OCI-LY1 (cell line): ENCODE results near the gene PTPRE.

Experiments used
- EZH2 ChIP-seq: fragments of 200-600 bp; sonication (generic), shearing (Covaris generic); IDR thresholded peaks from 2 replicates; pipeline ENCODE4 v1.8.0; 2017; ENCODE audit warnings: borderline replicate concordance, mixed run types, mild to moderate bottlenecking, antibody characterized with exemption, low read length, moderate library complexity, mixed read lengths
- TF ChIP-seq, protein P1 (sequence below): fragments of 200-600 bp; sonication (generic), shearing (Covaris generic); IDR thresholded peaks from 2 replicates; pipeline ENCODE4 v1.5.1; 2017; ENCODE audit warnings: mild to moderate bottlenecking, antibody characterized with exemption, low read length, moderate library complexity, mixed read lengths

DNA sequence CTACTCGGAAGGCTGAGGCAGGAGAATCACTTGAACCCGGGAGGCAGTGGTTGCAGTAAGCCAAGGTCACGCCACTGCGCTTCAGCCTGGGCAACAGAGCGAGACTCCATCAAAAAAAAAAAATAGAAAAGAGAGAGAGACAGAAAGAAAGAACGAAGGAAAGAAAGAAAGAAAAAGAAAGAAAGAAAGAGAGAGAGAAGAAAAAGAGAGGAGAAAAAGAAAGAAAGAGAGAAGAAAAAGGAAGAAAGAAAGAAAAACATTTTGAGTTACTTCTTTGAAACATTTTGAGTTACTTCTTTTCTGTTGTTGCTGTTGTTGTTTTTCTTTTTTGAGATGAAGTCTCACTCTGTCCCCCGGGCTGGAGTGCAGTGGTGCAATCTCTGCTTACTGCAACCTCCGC, 221.7 kb downstream of the PTPRE start:
- TF ChIP-seq, protein P1, sequence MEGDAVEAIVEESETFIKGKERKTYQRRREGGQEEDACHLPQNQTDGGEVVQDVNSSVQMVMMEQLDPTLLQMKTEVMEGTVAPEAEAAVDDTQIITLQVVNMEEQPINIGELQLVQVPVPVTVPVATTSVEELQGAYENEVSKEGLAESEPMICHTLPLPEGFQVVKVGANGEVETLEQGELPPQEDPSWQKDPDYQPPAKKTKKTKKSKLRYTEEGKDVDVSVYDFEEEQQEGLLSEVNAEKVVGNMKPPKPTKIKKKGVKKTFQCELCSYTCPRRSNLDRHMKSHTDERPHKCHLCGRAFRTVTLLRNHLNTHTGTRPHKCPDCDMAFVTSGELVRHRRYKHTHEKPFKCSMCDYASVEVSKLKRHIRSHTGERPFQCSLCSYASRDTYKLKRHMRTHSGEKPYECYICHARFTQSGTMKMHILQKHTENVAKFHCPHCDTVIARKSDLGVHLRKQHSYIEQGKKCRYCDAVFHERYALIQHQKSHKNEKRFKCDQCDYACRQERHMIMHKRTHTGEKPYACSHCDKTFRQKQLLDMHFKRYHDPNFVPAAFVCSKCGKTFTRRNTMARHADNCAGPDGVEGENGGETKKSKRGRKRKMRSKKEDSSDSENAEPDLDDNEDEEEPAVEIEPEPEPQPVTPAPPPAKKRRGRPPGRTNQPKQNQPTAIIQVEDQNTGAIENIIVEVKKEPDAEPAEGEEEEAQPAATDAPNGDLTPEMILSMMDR, result no peak
- no peak for TF ChIP-seq EZH2
